Keratinocyte (primary cell): ENCODE measurements around the gene SLC38A3. TPM values are rescaled to one million over a fixed set of nuclear protein-coding genes. Genes with fewer than 3 reads are reported as not detected.
"Not testable (repeated sequence)": the region's sequence is repeated elsewhere in the genome, so short reads cannot be mapped to it uniquely, and the experiment has no call there.

Source experiments
- DNase-seq: peaks from one replicate; pipeline ENCODE4 v3.0.0-alpha.2; 2011; ENCODE audit warnings: low read depth, missing footprints, low spot score
- FAIRE-seq: peaks from 2 replicates; lab custom pipeline; 2011; peaks lifted over from hg19 to GRCh38; lab: Jason Lieb, UNC
- H2AFZ ChIP-seq: 2 replicates; pipeline ENCODE4 v1.6.0; 2012; ENCODE audit warnings: low read length, control low read depth, inconsistent platforms; ENCODE audit not compliant: control insufficient read depth
- H3K27ac ChIP-seq: 2 replicates; pipeline ENCODE4 v1.5.1; 2011; ENCODE audit warnings: low read length; ENCODE audit not compliant: control insufficient read depth, insufficient read depth
- H3K27me3 ChIP-seq: 3 replicates; pipeline ENCODE4 v1.6.0; 2011; ENCODE audit warnings: low read length; ENCODE audit not compliant: control insufficient read depth, insufficient read depth; ENCODE audit errors: extremely low read depth
- H3K36me3 ChIP-seq, 2 experiments: 2 replicates in 1 of 2; 3 replicates in 1 of 2; pipeline ENCODE4 v1.5.1; 2011; ENCODE audit warnings: low read length in 2 of 2, mild to moderate bottlenecking in 1 of 2; ENCODE audit not compliant: control insufficient read depth in 2 of 2, insufficient read depth in 2 of 2; ENCODE audit errors: extremely low read depth in 1 of 2
- H3K4me1 ChIP-seq: 3 replicates; pipeline ENCODE4 v1.5.1; 2011; ENCODE audit warnings: low read length; ENCODE audit not compliant: control insufficient read depth, insufficient read depth; ENCODE audit errors: extremely low read depth
- H3K4me2 ChIP-seq: 3 replicates; pipeline ENCODE4 v1.6.0; 2011; ENCODE audit warnings: low read depth, low read length; ENCODE audit not compliant: control insufficient read depth, insufficient read depth; ENCODE audit errors: extremely low read depth
- H3K4me3 ChIP-seq, 3 experiments: fragments of 200-600 bp in 1 of 3; sonication (generic) in 1 of 3; 2 replicates in 2 of 3; 3 replicates in 1 of 3; pipeline ENCODE4 v1.5.1; 2011 to 2016; ENCODE audit warnings: low read length in 3 of 3, mild to moderate bottlenecking in 3 of 3, control low read depth in 2 of 3, inconsistent platforms in 1 of 3, low read depth in 1 of 3, mixed read lengths in 1 of 3, mixed run types in 1 of 3, moderate library complexity in 1 of 3; ENCODE audit not compliant: control insufficient read depth in 2 of 3, insufficient read depth in 2 of 3; ENCODE audit errors: extremely low read depth in 1 of 3
- H3K79me2 ChIP-seq: 2 replicates; pipeline ENCODE4 v1.6.0; 2012; ENCODE audit warnings: low read length; ENCODE audit not compliant: control insufficient read depth, insufficient read depth
- H3K9ac ChIP-seq: 3 replicates; pipeline ENCODE4 v1.6.0; 2011; ENCODE audit warnings: low read length; ENCODE audit not compliant: control insufficient read depth, insufficient read depth; ENCODE audit errors: extremely low read depth
- H3K9me1 ChIP-seq: 3 replicates; pipeline ENCODE4 v1.6.0; 2011; ENCODE audit warnings: low read length; ENCODE audit not compliant: control insufficient read depth, insufficient read depth; ENCODE audit errors: extremely low read depth
- H3K9me3 ChIP-seq: 2 replicates; pipeline ENCODE4 v1.5.1; 2012; ENCODE audit warnings: low read depth, low read length; ENCODE audit not compliant: control insufficient read depth
- H4K20me1 ChIP-seq: 3 replicates; pipeline ENCODE4 v1.6.0; 2011; ENCODE audit warnings: low read length; ENCODE audit not compliant: control insufficient read depth, insufficient read depth; ENCODE audit errors: extremely low read depth
- EZH2 ChIP-seq: IDR thresholded peaks from one replicate; pipeline ENCODE4 v1.6.1; 2012; ENCODE audit warnings: inconsistent platforms, mild to moderate bottlenecking, low read length, moderate library complexity
- dilution Hi-C: fragments of 300-500 bp; cut with MboI; formaldehyde crosslinking; loops from one replicate; pipeline ENCODE4 v1.7.0; 2020; ENCODE audit warnings: low sequenced_read_pairs; ENCODE audit not compliant: extremely low pct_ligation_motif_present
- polyA plus RNA-seq, 5 experiments: library from polyadenylated mRNA; depleted of rRNA in 3 of 5; stranded (reverse) in 3 of 5; stranded (forward) in 1 of 5; unstranded in 1 of 5; fragments of >200 nt; gene quantifications; 1 replicate in 1 of 5; 2 replicates in 3 of 5; 3 replicates in 1 of 5; pipeline versions ENCODE4 v1.2.1 to v1.2.3, GENCODE V29; 2011 to 2012; ENCODE audit warnings: missing spikeins in 2 of 5, low read depth in 1 of 5, low replicate concordance in 1 of 5
- TF ChIP-seq, protein P1 (sequence below), 3 experiments: IDR thresholded peaks in 1 of 3; conservative IDR thresholded peaks in 1 of 3; optimal IDR thresholded peaks in 1 of 3; 2 replicates in 2 of 3; 3 replicates in 1 of 3; pipeline versions ENCODE3 to v1.5.1; 2011; ENCODE audit warnings: low read length in 3 of 3, mild to moderate bottlenecking in 3 of 3, moderate library complexity in 2 of 3, control low read depth in 1 of 3, inconsistent platforms in 1 of 3; ENCODE audit not compliant: insufficient read depth in 2 of 3; ENCODE audit errors: extremely low read depth in 1 of 3

The SLC38A3 gene
- polyA plus RNA-seq, 1 donor (not counting 4 experiments of a cell fraction or from before 2014, with no cell fraction given) = not detected

- peak overlapping the region; percentile 94 for H2AFZ ChIP-seq
- H3K9me3 ChIP-seq = no peaks in the 10 kb centered on the region
- H3K79me2 ChIP-seq = no peaks in the 10 kb centered on the region
- no peaks in the 10 kb centered on the region for H3K36me3 ChIP-seq
- H4K20me1 ChIP-seq = no peaks in the 10 kb centered on the region
- TF ChIP-seq EZH2 = no peak
- TF ChIP-seq, protein P1, sequence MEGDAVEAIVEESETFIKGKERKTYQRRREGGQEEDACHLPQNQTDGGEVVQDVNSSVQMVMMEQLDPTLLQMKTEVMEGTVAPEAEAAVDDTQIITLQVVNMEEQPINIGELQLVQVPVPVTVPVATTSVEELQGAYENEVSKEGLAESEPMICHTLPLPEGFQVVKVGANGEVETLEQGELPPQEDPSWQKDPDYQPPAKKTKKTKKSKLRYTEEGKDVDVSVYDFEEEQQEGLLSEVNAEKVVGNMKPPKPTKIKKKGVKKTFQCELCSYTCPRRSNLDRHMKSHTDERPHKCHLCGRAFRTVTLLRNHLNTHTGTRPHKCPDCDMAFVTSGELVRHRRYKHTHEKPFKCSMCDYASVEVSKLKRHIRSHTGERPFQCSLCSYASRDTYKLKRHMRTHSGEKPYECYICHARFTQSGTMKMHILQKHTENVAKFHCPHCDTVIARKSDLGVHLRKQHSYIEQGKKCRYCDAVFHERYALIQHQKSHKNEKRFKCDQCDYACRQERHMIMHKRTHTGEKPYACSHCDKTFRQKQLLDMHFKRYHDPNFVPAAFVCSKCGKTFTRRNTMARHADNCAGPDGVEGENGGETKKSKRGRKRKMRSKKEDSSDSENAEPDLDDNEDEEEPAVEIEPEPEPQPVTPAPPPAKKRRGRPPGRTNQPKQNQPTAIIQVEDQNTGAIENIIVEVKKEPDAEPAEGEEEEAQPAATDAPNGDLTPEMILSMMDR (optimal IDR thresholded peaks at IDR 0.05 in 1 of 3, IDR thresholded peaks at IDR 0.05 in 1 of 3, conservative IDR thresholded peaks at IDR 0.05 in 1 of 3; ENCODE audit: extremely low read depth in 1 of 3, insufficient read depth in 2 of 3, low read length in 3 of 3) = no peak
- H3K4me2 ChIP-seq = peak overlapping the region; percentile 76
- dilution Hi-C loops = no loop called here
- no peaks in the 10 kb centered on the region for H3K9me1 ChIP-seq
- H3K4me3 ChIP-seq = peak overlapping the region; percentile 37 to 76 (median 73)
- no peak for DNase-seq
- H3K4me1 ChIP-seq = peaks cover 15% of the 10 kb centered on the region
- peak overlapping the region; percentile 30 for H3K9ac ChIP-seq
- no peak for FAIRE-seq
- peaks cover 4% of the 10 kb centered on the region for H3K27me3 ChIP-seq
- H3K27ac ChIP-seq = no peak overlapping the region
These were observed 21.9 kb downstream of the SLC38A3 start for GRCh38 chr3:50226888-50227389.

- no peaks in the 10 kb centered on the region for H3K9me3 ChIP-seq
- dilution Hi-C loops = no loop called here
- FAIRE-seq (peak; percentile 39), DNase-seq (no peak)
- H3K4me3 ChIP-seq = peak overlapping the region; percentile 37 to 96 (median 76)
- no peaks in the 10 kb centered on the region for H3K36me3 ChIP-seq
- peak overlapping the region; percentile 71 for H3K27ac ChIP-seq
- peak overlapping the region; percentile 80 for H3K9ac ChIP-seq
- TF ChIP-seq EZH2 = no peak
- TF ChIP-seq, protein P1 (optimal IDR thresholded peaks at IDR 0.05 in 1 of 3, IDR thresholded peaks at IDR 0.05 in 1 of 3, conservative IDR thresholded peaks at IDR 0.05 in 1 of 3; ENCODE audit: extremely low read depth in 1 of 3, insufficient read depth in 2 of 3, low read length in 3 of 3) = peak; percentile 50 to 86 (median 78)
- H3K9me1 ChIP-seq = no peaks in the 10 kb centered on the region
- peaks cover 4% of the 10 kb centered on the region for H3K27me3 ChIP-seq
- no peaks in the 10 kb centered on the region for H3K79me2 ChIP-seq
- H3K4me1 ChIP-seq = peaks cover 15% of the 10 kb centered on the region
- no peaks in the 10 kb centered on the region for H4K20me1 ChIP-seq
- H3K4me2 ChIP-seq = peak overlapping the region; percentile 98
- peak overlapping the region; percentile 94 for H2AFZ ChIP-seq
These were observed 22.5 kb downstream of the SLC38A3 start for GRCh38 chr3:50227390-50228183.

GRCh38 chr3:50228184-50228763, 23.2 kb downstream of the SLC38A3 start:
- Histone ChIP-seq H3K4me3 (peak overlapping the region; percentile 37 to 96 (median 76)), H3K9ac (peak overlapping the region; percentile 80), H3K4me1 (peaks cover 15% of the 10 kb centered on the region), H3K27ac (peak overlapping the region; percentile 71), H3K4me2 (peak overlapping the region; percentile 98)
- DNase-seq, H3K9me3 ChIP-seq, H3K79me2 ChIP-seq, H3K36me3 ChIP-seq, FAIRE-seq, H3K9me1 ChIP-seq, H3K27me3 ChIP-seq, dilution Hi-C loops, H4K20me1 ChIP-seq, H2AFZ ChIP-seq: not testable (repeated sequence)
